GM21423 (cell line): ENCODE data around the gene KHK.

Experiments used
- ATAC-seq: cut with Tn5 transposase; IDR thresholded peaks from one replicate; pipeline ENCODE4 v1.9.1; 2021; ENCODE audit warnings: mild to moderate bottlenecking, moderate library complexity; ENCODE audit not compliant: unreplicated experiment

KHK gene

DNA sequence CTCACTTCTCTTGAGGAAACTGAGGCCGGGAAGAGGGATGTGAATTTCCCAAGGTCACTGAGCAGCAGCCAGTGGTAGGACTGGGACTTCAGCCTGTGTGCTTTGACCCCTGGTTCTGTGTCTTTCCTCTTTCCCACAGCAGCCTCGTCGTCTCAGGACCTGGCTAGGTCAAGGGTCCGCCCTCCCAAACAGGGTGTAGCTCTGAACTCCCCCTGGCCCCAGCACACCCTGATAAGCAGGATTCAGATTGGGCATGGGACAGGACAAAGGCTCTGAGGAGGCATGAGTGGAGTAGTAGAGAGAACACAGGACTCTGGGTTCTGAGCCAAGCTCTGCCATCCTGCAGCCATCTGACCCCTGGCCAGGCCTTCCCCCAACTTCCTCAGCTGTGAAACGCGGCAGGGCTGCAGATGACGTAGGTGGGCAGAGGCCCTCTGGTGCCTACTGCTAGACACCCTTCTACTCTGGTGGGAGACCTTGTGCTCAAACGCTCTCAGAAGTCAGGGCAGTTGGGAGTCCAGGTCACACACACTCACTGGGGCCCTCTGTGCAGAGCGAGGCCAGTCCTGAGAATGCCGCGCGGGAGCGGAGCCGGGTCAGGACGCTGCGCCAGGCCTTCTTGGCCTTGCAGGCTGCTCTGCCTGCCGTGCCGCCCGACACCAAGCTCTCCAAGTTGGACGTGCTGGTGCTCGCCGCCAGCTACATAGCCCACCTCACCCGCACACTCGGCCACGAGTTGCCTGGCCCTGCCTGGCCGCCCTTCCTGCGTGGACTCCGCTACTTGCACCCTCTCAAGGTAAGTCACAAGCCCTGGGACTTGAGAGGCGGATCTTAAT is 63.2 kb downstream of the KHK start:
- no peak for ATAC-seq
